HCT116 (cell line): ENCODE results near the gene VEGFA. TPM values are rescaled to one million over a fixed set of nuclear protein-coding genes. Genes with fewer than 3 reads are reported as not detected.

Source experiments
- CBX3 ChIP-seq: IDR thresholded peaks from 2 replicates; pipeline ENCODE4 v1.6.1; 2012; ENCODE audit warnings: low read depth
- CEBPB ChIP-seq: IDR thresholded peaks from 2 replicates; pipeline ENCODE4 v1.6.1; 2012; ENCODE audit warnings: low read depth
- EGR1 ChIP-seq: IDR thresholded peaks from 2 replicates; pipeline ENCODE4 v1.6.1; 2012; ENCODE audit warnings: low read depth
- EZH2 ChIP-seq: fragments of 200-600 bp; sonication (generic); IDR thresholded peaks from 2 replicates; pipeline ENCODE4 v1.6.1; 2017; ENCODE audit warnings: antibody characterized with exemption, mixed run types
- JUND ChIP-seq: IDR thresholded peaks from 2 replicates; pipeline ENCODE4 v1.6.1; 2012
- RAD21 ChIP-seq: IDR thresholded peaks from 2 replicates; pipeline ENCODE4 v1.6.1; 2012; ENCODE audit warnings: low read depth, mild to moderate bottlenecking
- SP1 ChIP-seq: IDR thresholded peaks from 2 replicates; pipeline ENCODE4 v1.6.1; 2012; ENCODE audit warnings: low read depth
- TCF7L2 ChIP-seq: IDR thresholded peaks from 2 replicates; pipeline ENCODE4 v1.7.0; 2011; ENCODE audit warnings: borderline replicate concordance, inconsistent platforms; ENCODE audit not compliant: insufficient read depth, insufficient read length; ENCODE audit errors: extremely low read depth
- YY1 ChIP-seq: IDR thresholded peaks from 2 replicates; pipeline ENCODE4 v1.6.1; 2011; ENCODE audit warnings: low read length, low read depth, moderate library complexity, mild to moderate bottlenecking; ENCODE audit not compliant: insufficient replicate concordance; ENCODE audit errors: extremely low read depth
- ZFX ChIP-seq: fragments of 450-650 bp; IDR thresholded peaks from 2 replicates; pipeline ENCODE4 v1.6.1; 2017
- ZNF274 ChIP-seq: fragments of 200-500 bp; sonication (Bioruptor generic); IDR thresholded peaks from 2 replicates; pipeline ENCODE4 v1.6.1; 2014; ENCODE audit warnings: mild to moderate bottlenecking, low read depth, low read length, inconsistent platforms
- total RNA-seq: library from RNA; stranded (reverse); gene quantifications from one replicate; pipeline ENCODE4 v1.2.1, GENCODE V29; 2021; ENCODE audit not compliant: unreplicated experiment
- TF ChIP-seq, protein P1 (sequence below): IDR thresholded peaks from 2 replicates; pipeline ENCODE4 v1.6.1; 2012
- TF ChIP-seq, protein P2 (sequence below), 3 experiments: fragments of 200-600 bp in 1 of 3; sonication (generic) in 1 of 3; IDR thresholded peaks in 2 of 3; conservative IDR thresholded peaks in 1 of 3; 2 replicates each; pipeline ENCODE4 v1.5.1; 2012 to 2017; ENCODE audit warnings: low read depth in 2 of 3, low read length in 2 of 3, antibody characterized with exemption in 1 of 3, borderline replicate concordance in 1 of 3, control low read depth in 1 of 3, mild to moderate bottlenecking in 1 of 3, mixed read lengths in 1 of 3, mixed run types in 1 of 3, moderate library complexity in 1 of 3; ENCODE audit not compliant: insufficient read depth in 1 of 3
- TF ChIP-seq, protein P3 (sequence below): IDR thresholded peaks from 2 replicates; pipeline ENCODE4 v1.6.1; 2012

VEGFA gene
- total RNA-seq, 1 experiment from 2014 or later, result 112 TPM

DNA sequence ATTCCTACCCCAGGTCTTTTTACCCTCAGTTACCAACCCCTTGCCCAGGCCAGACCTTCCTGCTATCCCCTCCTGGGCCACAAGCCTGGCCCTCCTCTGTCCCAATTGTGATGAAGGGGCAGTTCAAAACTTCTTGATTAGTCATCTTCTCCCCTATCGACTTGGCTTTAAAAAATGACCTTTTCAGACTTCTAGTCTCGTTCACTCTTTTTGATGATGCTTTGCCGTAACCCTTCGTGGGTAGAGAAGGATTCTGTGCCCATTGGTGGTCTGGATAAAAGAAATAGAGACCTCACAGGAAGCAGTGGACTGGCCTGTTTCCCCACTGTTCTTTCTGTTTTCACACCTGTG is 5.5 kb downstream of the VEGFA start (continued):
- TF ChIP-seq, protein P1, sequence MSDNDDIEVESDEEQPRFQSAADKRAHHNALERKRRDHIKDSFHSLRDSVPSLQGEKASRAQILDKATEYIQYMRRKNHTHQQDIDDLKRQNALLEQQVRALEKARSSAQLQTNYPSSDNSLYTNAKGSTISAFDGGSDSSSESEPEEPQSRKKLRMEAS, result no peak
- TF ChIP-seq EGR1 (no peak), YY1 (no peak), ZNF274 (no peak), CBX3 (no peak), RAD21 (no peak), ZFX (no peak), TCF7L2 (no peak), JUND (no peak), EZH2 (no peak), SP1 (no peak), CEBPB (no peak)
- TF ChIP-seq, protein P2, sequence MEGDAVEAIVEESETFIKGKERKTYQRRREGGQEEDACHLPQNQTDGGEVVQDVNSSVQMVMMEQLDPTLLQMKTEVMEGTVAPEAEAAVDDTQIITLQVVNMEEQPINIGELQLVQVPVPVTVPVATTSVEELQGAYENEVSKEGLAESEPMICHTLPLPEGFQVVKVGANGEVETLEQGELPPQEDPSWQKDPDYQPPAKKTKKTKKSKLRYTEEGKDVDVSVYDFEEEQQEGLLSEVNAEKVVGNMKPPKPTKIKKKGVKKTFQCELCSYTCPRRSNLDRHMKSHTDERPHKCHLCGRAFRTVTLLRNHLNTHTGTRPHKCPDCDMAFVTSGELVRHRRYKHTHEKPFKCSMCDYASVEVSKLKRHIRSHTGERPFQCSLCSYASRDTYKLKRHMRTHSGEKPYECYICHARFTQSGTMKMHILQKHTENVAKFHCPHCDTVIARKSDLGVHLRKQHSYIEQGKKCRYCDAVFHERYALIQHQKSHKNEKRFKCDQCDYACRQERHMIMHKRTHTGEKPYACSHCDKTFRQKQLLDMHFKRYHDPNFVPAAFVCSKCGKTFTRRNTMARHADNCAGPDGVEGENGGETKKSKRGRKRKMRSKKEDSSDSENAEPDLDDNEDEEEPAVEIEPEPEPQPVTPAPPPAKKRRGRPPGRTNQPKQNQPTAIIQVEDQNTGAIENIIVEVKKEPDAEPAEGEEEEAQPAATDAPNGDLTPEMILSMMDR (IDR thresholded peaks at IDR 0.05 in 2 of 3, conservative IDR thresholded peaks at IDR 0.05 in 1 of 3; ENCODE audit: borderline replicate concordance in 1 of 3, insufficient read depth in 1 of 3, low read depth in 2 of 3, low read length in 2 of 3), result no peak
- TF ChIP-seq, protein P3, sequence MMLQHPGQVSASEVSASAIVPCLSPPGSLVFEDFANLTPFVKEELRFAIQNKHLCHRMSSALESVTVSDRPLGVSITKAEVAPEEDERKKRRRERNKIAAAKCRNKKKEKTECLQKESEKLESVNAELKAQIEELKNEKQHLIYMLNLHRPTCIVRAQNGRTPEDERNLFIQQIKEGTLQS, result no peak
- TF ChIP-seq, all 23 proteins: peak for 0
